HepG2 (cell line): ENCODE measurements around the gene MGST2. TPM values are rescaled to one million over a fixed set of nuclear protein-coding genes. Genes with fewer than 3 reads are reported as not detected.

Experiments
- ATAC-seq: fragments of 200-7000 bp; cut with Tn5 transposase; 3 replicates; pipeline ENCODE4 v1.9.1; 2020; ENCODE audit warnings: mild to moderate bottlenecking, moderate library complexity
- BruUV-seq: library from RNA; stranded (reverse); fragments of 400-500 nt; replicated peaks from 2 replicates; lab custom pipeline; 2021; lab: Mats Ljungman, UMichigan
- CTCF ChIA-PET: fragments of 300-600 bp; formaldehyde crosslinking; extraction: SDS; loops from one replicate; lab custom pipeline; 2021; ENCODE audit warnings: low total read pairs, inconsistent platforms, low intra/inter-chr PET ratio; lab: Yijun Ruan, JAX
- POLR2A ChIA-PET: fragments of 350-600 bp; sonication (Branson Sonifier 250); formaldehyde crosslinking; loops from one replicate; lab custom pipeline; 2020; ENCODE audit warnings: antibody characterized with exemption, inconsistent platforms; lab: Yijun Ruan, JAX
- DNase-seq: peaks from one replicate; pipeline ENCODE4 v3.0.0-alpha.2; 2015; ENCODE audit warnings: low spot score
- FAIRE-seq: peaks from 3 replicates; lab custom pipeline; 2011; peaks lifted over from hg19 to GRCh38; lab: Jason Lieb, UNC
- H2AFZ ChIP-seq: one replicate; pipeline ENCODE4 v1.6.1; 2011; ENCODE audit warnings: low read length, inconsistent platforms
- H3K27ac ChIP-seq: fragments of 300-600 bp; 3 replicates; pipeline ENCODE4 v1.8.0; 2011; ENCODE audit warnings: mixed run types, mild to moderate bottlenecking, mixed read lengths, low read length, inconsistent platforms; ENCODE audit not compliant: insufficient read depth; ENCODE audit errors: extremely low read length
- H3K27me3 ChIP-seq, 2 experiments: fragments of 200-600 bp in 1 of 2; 2 replicates in 1 of 2; 3 replicates in 1 of 2; pipeline versions ENCODE4 v1.6.0 to v1.8.0; 2011; ENCODE audit warnings: low read length in 2 of 2, mild to moderate bottlenecking in 2 of 2, moderate library complexity in 2 of 2, inconsistent platforms in 1 of 2; ENCODE audit not compliant: insufficient read depth in 2 of 2, control insufficient read depth in 1 of 2
- H3K36me3 ChIP-seq, 2 experiments: fragments of 200-600 bp in 1 of 2; replicated peaks in 1 of 2; 2 replicates in 1 of 2; 3 replicates in 1 of 2; pipeline versions ENCODE4 v1.5.1 to v1.8.0; 2011; ENCODE audit warnings: low read length in 2 of 2, inconsistent platforms in 1 of 2; ENCODE audit not compliant: insufficient read depth in 2 of 2, control insufficient read depth in 1 of 2
- H3K4me1 ChIP-seq: 2 replicates; pipeline ENCODE4 v1.5.1; 2012; ENCODE audit warnings: low read length, inconsistent platforms; ENCODE audit not compliant: insufficient read depth
- H3K4me2 ChIP-seq: 2 replicates; pipeline ENCODE4 v1.6.0; 2011; ENCODE audit warnings: low read depth, low read length, inconsistent platforms
- H3K4me3 ChIP-seq, 3 experiments: fragments of 200-600 bp in 1 of 3; sonication (generic), shearing (Covaris generic) in 1 of 3; replicated peaks in 1 of 3; 2 replicates each; pipeline ENCODE4 v1.5.1; 2011 to 2016; ENCODE audit warnings: low read length in 3 of 3, inconsistent platforms in 2 of 3, low read depth in 2 of 3, mild to moderate bottlenecking in 2 of 3, control low read depth in 1 of 3, mixed read lengths in 1 of 3; ENCODE audit not compliant: insufficient read depth in 1 of 3
- H3K79me2 ChIP-seq: one replicate; pipeline ENCODE4 v1.6.1; 2011; ENCODE audit warnings: low read length, inconsistent platforms; ENCODE audit not compliant: insufficient read depth
- H3K9ac ChIP-seq: 2 replicates; pipeline ENCODE4 v1.6.0; 2011; ENCODE audit warnings: mild to moderate bottlenecking, low read depth, low read length, inconsistent platforms; ENCODE audit not compliant: insufficient read depth
- H3K9me3 ChIP-seq: 2 replicates; pipeline ENCODE4 v1.5.1; 2012; ENCODE audit warnings: mild to moderate bottlenecking, low read length
- H4K20me1 ChIP-seq: 2 replicates; pipeline ENCODE4 v1.6.0; 2011; ENCODE audit warnings: inconsistent platforms, mild to moderate bottlenecking, low read length, moderate library complexity; ENCODE audit not compliant: insufficient read depth
- ONECUT2 ChIP-seq: sonication (generic); formaldehyde crosslinking; IDR thresholded peaks from 2 replicates; pipeline ENCODE4 v1.4.0; 2020; ENCODE audit warnings: missing genetic modification reagents
- SMAD1 ChIP-seq: sonication (generic); formaldehyde crosslinking; IDR thresholded peaks from 2 replicates; pipeline ENCODE4 v1.4.0; 2020; ENCODE audit warnings: missing genetic modification reagents, low read depth, mild to moderate bottlenecking, borderline replicate concordance
- ZBTB34 ChIP-seq: sonication (generic); formaldehyde crosslinking; IDR thresholded peaks from 2 replicates; pipeline ENCODE4 v1.8.0; 2022; ENCODE audit warnings: mild to moderate bottlenecking, missing genetic modification reagents
- WGBS: methylation state at CpG from one replicate; pipeline ENCODE4 v1.1.6; 2017; ENCODE audit warnings: low lambda C conversion rate; 5-methylcytosine and 5-hydroxymethylcytosine counted together
- in situ Hi-C: cut with HindIII; loops from 2 replicates; pipeline ENCODE4 v1.10.0; 2017; ENCODE audit warnings: low pct_unique_long_range_greater_than_20kb; ENCODE audit not compliant: extremely low pct_ligation_motif_present
- intact Hi-C: fragments of 100-400 bp; cut with micrococcal nuclease; formaldehyde crosslinking; loops from one replicate; pipeline ENCODE4 v1.10.0; 2022; ENCODE audit not compliant: unreplicated experiment
- polyA plus RNA-seq, 8 experiments: library from polyadenylated mRNA; depleted of rRNA in 3 of 8; stranded (reverse) in 7 of 8; unstranded in 1 of 8; fragments of >200 nt; fragmentation: Illumina TruSeq in 4 of 8; extraction: Trizol in 4 of 8; gene quantifications; 2 replicates each; pipeline versions ENCODE4 v1.2.1 to v1.2.3, GENCODE V29; 2011 to 2016; ENCODE audit warnings: low read depth in 4 of 8, missing spikeins in 1 of 8, mixed read lengths in 1 of 8; ENCODE audit not compliant: insufficient read depth in 1 of 8
- total RNA-seq, 5 experiments: library from RNA; depleted of rRNA; stranded (reverse); fragments of >200 nt; fragmentation: Illumina TruSeq; extraction: Trizol; gene quantifications; 2 replicates each; pipeline ENCODE4 v1.2.3, GENCODE V29; 2016; ENCODE audit warnings: low read depth in 1 of 5
- TF ChIP-seq, protein P1 (sequence below): sonication (generic); formaldehyde crosslinking; IDR thresholded peaks from 2 replicates; pipeline ENCODE4 v1.4.0; 2020; ENCODE audit warnings: missing genetic modification reagents, low read depth, mild to moderate bottlenecking, borderline replicate concordance
- TF ChIP-seq, protein P2 (sequence below): sonication (generic); formaldehyde crosslinking; IDR thresholded peaks from 2 replicates; pipeline ENCODE4 v1.8.1; 2022; ENCODE audit warnings: mild to moderate bottlenecking, missing genetic modification reagents

The MGST2 gene
- total and polyA plus RNA-seq, 2 of the 13 experiments (the other 11 are each of a cell fraction or from before 2014, with no cell fraction given): 205 to 416 TPM

GRCh38 chr4:139744232-139744631, 78.6 kb downstream of the MGST2 start:
- Histone ChIP-seq H3K4me3 (no peak overlapping the region), H3K4me2 (no peak overlapping the region), H2AFZ (no peak overlapping the region), H3K27ac (no peak overlapping the region), H3K27me3 (no peaks in the 10 kb centered on the region), H3K9ac (no peak overlapping the region), H3K79me2 (no peaks in the 10 kb centered on the region), H4K20me1 (no peaks in the 10 kb centered on the region), H3K36me3 (no peaks in the 10 kb centered on the region), H3K9me3 (no peaks in the 10 kb centered on the region), H3K4me1 (peaks cover 24% of the 10 kb centered on the region)
- in situ Hi-C loops: loop anchor here (5.0 kb wide), 1 partner anchor 87 kb away; no protein-coding TSS in a partner anchor
- FAIRE-seq (no peak), ATAC-seq (no peak), DNase-seq (no peak)
- intact Hi-C loops: no loop called here
- CTCF ChIA-PET: no interaction called here
- 89% methylated on average over 1 of the region's 1 CpG for WGBS
- POLR2A ChIA-PET: no interaction called here
- TF ChIP-seq ZBTB34 (CRISPR knock-in tag) (no peak), SMAD1 (CRISPR knock-in tag) (no peak), ONECUT2 (no peak)
- TF ChIP-seq, protein P1, sequence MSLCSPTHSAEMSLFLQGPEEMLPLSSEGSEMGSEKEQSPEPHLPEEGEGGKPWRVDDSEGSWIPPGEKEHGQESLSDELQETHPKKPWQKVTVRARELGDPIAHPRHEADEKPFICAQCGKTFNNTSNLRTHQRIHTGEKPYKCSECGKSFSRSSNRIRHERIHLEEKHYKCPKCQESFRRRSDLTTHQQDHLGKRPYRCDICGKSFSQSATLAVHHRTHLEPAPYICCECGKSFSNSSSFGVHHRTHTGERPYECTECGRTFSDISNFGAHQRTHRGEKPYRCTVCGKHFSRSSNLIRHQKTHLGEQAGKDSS (CRISPR knock-in tag): no peak
- TF ChIP-seq, protein P2, sequence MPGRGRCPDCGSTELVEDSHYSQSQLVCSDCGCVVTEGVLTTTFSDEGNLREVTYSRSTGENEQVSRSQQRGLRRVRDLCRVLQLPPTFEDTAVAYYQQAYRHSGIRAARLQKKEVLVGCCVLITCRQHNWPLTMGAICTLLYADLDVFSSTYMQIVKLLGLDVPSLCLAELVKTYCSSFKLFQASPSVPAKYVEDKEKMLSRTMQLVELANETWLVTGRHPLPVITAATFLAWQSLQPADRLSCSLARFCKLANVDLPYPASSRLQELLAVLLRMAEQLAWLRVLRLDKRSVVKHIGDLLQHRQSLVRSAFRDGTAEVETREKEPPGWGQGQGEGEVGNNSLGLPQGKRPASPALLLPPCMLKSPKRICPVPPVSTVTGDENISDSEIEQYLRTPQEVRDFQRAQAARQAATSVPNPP (CRISPR knock-in tag): no peak
- no TSS peak for BruUV-seq
